ENCODE data around the gene SAFB2. TPM values are rescaled to one million over a fixed set of nuclear protein-coding genes. Genes with fewer than 3 reads are reported as not detected.

The SAFB2 gene
- total and polyA plus RNA-seq, 8 donors, result 35.0 to 112 (median 44.2) TPM

- TF ChIP-seq, protein P1, sequence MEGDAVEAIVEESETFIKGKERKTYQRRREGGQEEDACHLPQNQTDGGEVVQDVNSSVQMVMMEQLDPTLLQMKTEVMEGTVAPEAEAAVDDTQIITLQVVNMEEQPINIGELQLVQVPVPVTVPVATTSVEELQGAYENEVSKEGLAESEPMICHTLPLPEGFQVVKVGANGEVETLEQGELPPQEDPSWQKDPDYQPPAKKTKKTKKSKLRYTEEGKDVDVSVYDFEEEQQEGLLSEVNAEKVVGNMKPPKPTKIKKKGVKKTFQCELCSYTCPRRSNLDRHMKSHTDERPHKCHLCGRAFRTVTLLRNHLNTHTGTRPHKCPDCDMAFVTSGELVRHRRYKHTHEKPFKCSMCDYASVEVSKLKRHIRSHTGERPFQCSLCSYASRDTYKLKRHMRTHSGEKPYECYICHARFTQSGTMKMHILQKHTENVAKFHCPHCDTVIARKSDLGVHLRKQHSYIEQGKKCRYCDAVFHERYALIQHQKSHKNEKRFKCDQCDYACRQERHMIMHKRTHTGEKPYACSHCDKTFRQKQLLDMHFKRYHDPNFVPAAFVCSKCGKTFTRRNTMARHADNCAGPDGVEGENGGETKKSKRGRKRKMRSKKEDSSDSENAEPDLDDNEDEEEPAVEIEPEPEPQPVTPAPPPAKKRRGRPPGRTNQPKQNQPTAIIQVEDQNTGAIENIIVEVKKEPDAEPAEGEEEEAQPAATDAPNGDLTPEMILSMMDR (IDR thresholded peaks at IDR 0.05), result no peak
- Histone ChIP-seq H3K27me3 (no peaks in the 10 kb centered on the region), H3K9me3 (no peaks in the 10 kb centered on the region), H3K4me3 (no peak overlapping the region), H3K36me3 (peaks cover 7 to 76% (median 52%) of the 10 kb centered on the region in 3 donors), H3K4me1 (no peaks in the 10 kb centered on the region), H3K27ac (no peak overlapping the region)
- intact Hi-C loops (cut with DNase I), result no loop called here
- ATAC-seq (no peak), DNase-seq (no peak), FAIRE-seq (no peak)
- 86 to 87% methylated on average over 16 of the region's 16 CpGs for WGBS, 2 donors
These were observed 15.0 kb downstream of the SAFB2 start for GRCh38 chr19:5607318-5608275.

DNA sequence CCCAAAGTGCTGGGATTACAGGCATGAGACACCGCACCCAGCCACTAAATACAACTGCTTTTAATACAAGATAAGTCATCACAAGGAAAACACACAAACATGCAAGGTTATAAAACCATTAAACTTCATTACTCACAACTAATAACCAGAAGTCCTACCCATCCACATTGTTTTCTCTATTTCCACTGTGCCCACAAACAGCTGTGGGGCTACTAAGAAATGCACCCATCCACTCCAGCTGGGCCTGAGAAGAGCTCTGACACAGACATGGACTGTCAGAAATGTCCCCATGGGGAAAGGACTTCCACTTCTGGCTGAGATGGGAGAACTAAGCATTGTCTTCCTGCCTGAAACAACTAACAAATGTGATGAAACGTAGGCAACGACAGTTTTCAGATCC lies 17.2 kb downstream of the SAFB2 start:
- Histone ChIP-seq H3K9me3 (no peaks in the 10 kb centered on the region), H3K4me1 (no peaks in the 10 kb centered on the region), H3K36me3 (peaks cover 7 to 79% (median 50%) of the 10 kb centered on the region in 3 donors), H3K27me3 (no peaks in the 10 kb centered on the region), H3K27ac (no peak overlapping the region), H3K4me3 (no peak overlapping the region)
- intact Hi-C loops (cut with DNase I), result no loop called here
- no peak for ATAC-seq
- WGBS, 2 donors, result 85 to 87% methylated on average over 3 of the region's 3 CpGs
- no peak for FAIRE-seq
- TF ChIP-seq, protein P1 (IDR thresholded peaks at IDR 0.05), result no peak
- no peak for DNase-seq

DNA sequence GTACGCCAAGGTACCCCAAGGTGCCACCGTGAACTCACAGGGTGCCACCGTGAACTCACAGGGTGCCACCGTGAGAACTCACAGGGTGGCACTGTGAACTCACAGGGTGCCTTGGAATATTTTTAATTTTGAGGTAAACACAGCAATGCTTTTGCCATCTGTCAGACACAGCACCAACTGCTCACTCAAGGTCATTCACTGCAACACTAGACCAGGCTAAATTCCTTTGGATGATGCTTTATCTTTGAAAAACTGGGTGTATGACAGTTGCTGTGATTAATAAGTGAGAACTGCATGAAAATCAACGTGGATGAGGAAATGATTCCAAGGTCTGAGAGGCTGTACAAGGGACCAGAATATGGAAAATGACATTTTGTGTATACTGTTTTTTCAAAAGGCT lies 18.9 kb downstream of the SAFB2 start:
- DNase-seq (no peak), ATAC-seq (peak in 3 of 4 donors; percentile 36 to 74 (median 60)), FAIRE-seq (no peak)
- 31 to 35% methylated on average over 5 of the region's 5 CpGs for WGBS, 2 donors
- no peaks in the 10 kb centered on the region for H3K9me3 ChIP-seq
- intact Hi-C loops (cut with DNase I), result no loop called here
- H3K36me3 ChIP-seq, result peaks cover 9 to 79% (median 53%) of the 10 kb centered on the region in 3 donors
- TF ChIP-seq, protein P1 (IDR thresholded peaks at IDR 0.05), result no peak
- H3K4me3 ChIP-seq, result no peak overlapping the region
- peak overlapping the region in 2 of 4 donors; percentile 23 to 39 for H3K27ac ChIP-seq
- no peaks in the 10 kb centered on the region for H3K4me1 ChIP-seq
- H3K27me3 ChIP-seq, result no peaks in the 10 kb centered on the region

DNA sequence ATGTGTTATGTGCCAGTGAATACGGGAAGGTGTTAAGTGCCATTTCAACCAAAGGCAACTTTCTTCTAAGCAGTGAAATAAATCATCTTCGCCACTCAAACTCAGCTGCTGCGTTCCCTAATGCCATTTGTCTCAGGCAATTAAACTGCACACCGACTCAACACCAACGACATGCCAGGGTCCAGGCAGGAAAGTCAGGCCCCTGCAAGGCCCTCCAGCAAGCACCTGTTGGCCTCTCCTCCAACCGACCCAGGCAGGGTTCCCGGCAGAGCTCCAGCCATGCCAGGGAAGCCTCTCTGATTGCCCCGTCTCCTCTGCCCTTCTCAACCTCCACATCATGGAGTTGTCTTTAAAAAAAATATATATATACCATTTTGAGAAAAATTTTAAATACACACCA lies 21.8 kb downstream of the SAFB2 start:
- ATAC-seq, result no peak
- no peak overlapping the region for H3K27ac ChIP-seq
- no peaks in the 10 kb centered on the region for H3K27me3 ChIP-seq
- H3K4me1 ChIP-seq, result no peaks in the 10 kb centered on the region
- no peak for DNase-seq
- H3K4me3 ChIP-seq, result no peak overlapping the region
- intact Hi-C loops (cut with DNase I), result no loop called here
- peaks cover 15 to 80% (median 50%) of the 10 kb centered on the region in 3 donors for H3K36me3 ChIP-seq
- WGBS, 2 donors, result 74 to 75% methylated on average over 8 of the region's 8 CpGs
- H3K9me3 ChIP-seq, result no peaks in the 10 kb centered on the region
- FAIRE-seq, result no peak
- TF ChIP-seq, protein P1 (IDR thresholded peaks at IDR 0.05), result no peak

GRCh38 chr19:5595745-5596144 lies 26.8 kb downstream of the SAFB2 start:
- 90% methylated on average over 9 of the region's 9 CpGs for WGBS, 2 donors
- Histone ChIP-seq H3K27ac (no peak overlapping the region), H3K9me3 (no peaks in the 10 kb centered on the region), H3K36me3 (peaks cover 24 to 100% (median 82%) of the 10 kb centered on the region in 3 donors), H3K27me3 (no peaks in the 10 kb centered on the region), H3K4me1 (no peaks in the 10 kb centered on the region), H3K4me3 (no peak overlapping the region)
- DNase-seq, result peak in 1 of 6 donors; percentile 35
- ATAC-seq, result no peak
- intact Hi-C loops (cut with DNase I), result no loop called here
- TF ChIP-seq, protein P1 (IDR thresholded peaks at IDR 0.05), result no peak
- no peak for FAIRE-seq

All from pancreas (tissue), 10 donors.